Natural killer cell (primary cell): Measurements from ENCODE around the gene IL10. TPM values are rescaled to one million over a fixed set of nuclear protein-coding genes. Genes with fewer than 3 reads are reported as not detected.

Experiments
- ATAC-seq, 3 donors: fragments of 150-1000 bp in 2 of 3; fragments of 200-7000 bp in 1 of 3; cut with Tn5 transposase; 1 replicate in 1 of 3; 2 replicates in 2 of 3; pipeline ENCODE4 v1.10.0; 2021; ENCODE audit warnings: mild to moderate bottlenecking in 2 of 3, moderate library complexity in 2 of 3
- DNase-seq, 2 donors: peaks; one replicate each; pipeline versions ENCODE4 v3.0.0 to v3.0.0-alpha.2; 2013 to 2021; ENCODE audit warnings: mixed read lengths in 1 of 2
- H3K27ac ChIP-seq: one replicate; pipeline ENCODE4 v1.5.1; 2013; ENCODE audit warnings: mild to moderate bottlenecking, low read length
- H3K27me3 ChIP-seq: one replicate; pipeline ENCODE4 v1.6.1; 2013; ENCODE audit warnings: low read length; ENCODE audit not compliant: control insufficient read depth, insufficient read depth
- H3K36me3 ChIP-seq: one replicate; pipeline ENCODE4 v1.6.1; 2013; ENCODE audit warnings: low read length; ENCODE audit not compliant: control insufficient read depth, insufficient read depth
- H3K4me1 ChIP-seq: one replicate; pipeline ENCODE4 v1.6.1; 2013; ENCODE audit warnings: low read length; ENCODE audit not compliant: control insufficient read depth, insufficient read depth
- H3K4me3 ChIP-seq: one replicate; pipeline ENCODE4 v1.5.1; 2013; ENCODE audit warnings: low read length
- H3K9me3 ChIP-seq: one replicate; pipeline ENCODE4 v1.6.1; 2013; ENCODE audit warnings: low read length; ENCODE audit not compliant: control insufficient read depth, insufficient read depth
- H3K27ac Mint-ChIP-seq, 2 donors: one replicate each; pipeline ENCODE4 v1.8.0; 2022; ENCODE audit warnings: mild to moderate bottlenecking in 2 of 2, mixed read lengths in 2 of 2, moderate library complexity in 1 of 2
- H3K27me3 Mint-ChIP-seq, 2 donors: one replicate each; pipeline ENCODE4 v1.8.0; 2022; ENCODE audit warnings: low read depth in 2 of 2, mixed read lengths in 2 of 2
- H3K36me3 Mint-ChIP-seq: one replicate; pipeline ENCODE4 v1.8.0; 2022; ENCODE audit warnings: mixed read lengths
- H3K4me1 Mint-ChIP-seq, 2 donors: one replicate each; pipeline ENCODE4 v1.8.0; 2022; ENCODE audit warnings: mixed read lengths in 2 of 2
- H3K4me3 Mint-ChIP-seq: one replicate; pipeline ENCODE4 v1.8.0; 2022; ENCODE audit warnings: mild to moderate bottlenecking, moderate library complexity, mixed read lengths
- H3K9me3 Mint-ChIP-seq, 2 donors: one replicate each; pipeline ENCODE4 v1.8.0; 2022; ENCODE audit warnings: mixed read lengths in 2 of 2
- WGBS: methylation state at CpG from one replicate; pipeline ENCODE4 v1.1.7; 2013; ENCODE audit warnings: missing lambda C conversion rate; ENCODE audit not compliant: insufficient coverage; 5-methylcytosine and 5-hydroxymethylcytosine counted together
- intact Hi-C: fragments of 100-400 bp; cut with micrococcal nuclease; formaldehyde crosslinking; loops from one replicate; pipeline ENCODE4 v1.14.2; 2022
- total RNA-seq, 4 donors: library from RNA; stranded (reverse); fragments of 120-200 nt in 1 of 4; gene quantifications; one replicate each; pipeline versions ENCODE4 v1.2.3 to v1.2.4, GENCODE V29; 2013 to 2022
- TF ChIP-seq, protein P1 (sequence below): fragments of 200-600 bp; IDR thresholded peaks from one replicate; pipeline ENCODE4 v1.8.0; 2022; ENCODE audit warnings: antibody characterized with exemption

Gene IL10
- total RNA-seq, 3 donors from 2014 or later (not counting 1 experiment from before 2014, with no cell fraction given): 1.0 TPM; not detected in 2

DNA sequence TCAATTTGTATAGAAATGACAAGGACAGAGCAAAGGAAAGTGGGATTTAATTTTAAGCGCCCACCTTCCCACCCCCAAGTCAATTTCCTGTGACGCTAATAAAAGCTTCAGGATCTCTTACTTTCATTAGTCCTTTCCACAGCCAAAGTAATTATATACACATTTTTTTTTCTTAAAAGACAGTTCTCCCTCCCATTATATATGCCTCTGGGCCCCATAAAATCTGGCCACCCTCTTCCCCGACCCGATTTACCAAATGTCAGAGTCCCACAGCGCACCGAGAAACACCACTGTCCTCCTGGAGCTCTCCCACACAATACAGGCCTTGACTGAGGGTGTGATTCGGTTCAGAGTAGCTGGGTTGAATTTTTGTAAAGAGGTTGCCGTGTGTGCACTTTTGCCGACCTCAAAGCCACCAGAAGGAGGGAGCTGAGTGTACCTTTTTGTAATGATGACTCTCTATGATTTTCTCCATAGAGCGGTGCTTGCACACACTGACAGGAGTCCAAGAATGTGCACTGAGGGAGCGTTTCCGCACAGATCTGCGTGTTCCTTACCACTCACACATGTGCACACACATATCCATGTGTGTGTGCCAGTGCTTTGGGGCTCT, 26.2 kb upstream of the IL10 start:
- Histone ChIP-seq H3K9me3 (no peaks in the 10 kb centered on the region), H3K4me3 (no peak overlapping the region), H3K36me3 (no peaks in the 10 kb centered on the region), H3K4me1 (peaks cover 24% of the 10 kb centered on the region), H3K27me3 (no peaks in the 10 kb centered on the region), H3K27ac (no peak overlapping the region)
- TF ChIP-seq, protein P1, sequence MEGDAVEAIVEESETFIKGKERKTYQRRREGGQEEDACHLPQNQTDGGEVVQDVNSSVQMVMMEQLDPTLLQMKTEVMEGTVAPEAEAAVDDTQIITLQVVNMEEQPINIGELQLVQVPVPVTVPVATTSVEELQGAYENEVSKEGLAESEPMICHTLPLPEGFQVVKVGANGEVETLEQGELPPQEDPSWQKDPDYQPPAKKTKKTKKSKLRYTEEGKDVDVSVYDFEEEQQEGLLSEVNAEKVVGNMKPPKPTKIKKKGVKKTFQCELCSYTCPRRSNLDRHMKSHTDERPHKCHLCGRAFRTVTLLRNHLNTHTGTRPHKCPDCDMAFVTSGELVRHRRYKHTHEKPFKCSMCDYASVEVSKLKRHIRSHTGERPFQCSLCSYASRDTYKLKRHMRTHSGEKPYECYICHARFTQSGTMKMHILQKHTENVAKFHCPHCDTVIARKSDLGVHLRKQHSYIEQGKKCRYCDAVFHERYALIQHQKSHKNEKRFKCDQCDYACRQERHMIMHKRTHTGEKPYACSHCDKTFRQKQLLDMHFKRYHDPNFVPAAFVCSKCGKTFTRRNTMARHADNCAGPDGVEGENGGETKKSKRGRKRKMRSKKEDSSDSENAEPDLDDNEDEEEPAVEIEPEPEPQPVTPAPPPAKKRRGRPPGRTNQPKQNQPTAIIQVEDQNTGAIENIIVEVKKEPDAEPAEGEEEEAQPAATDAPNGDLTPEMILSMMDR: no peak
- intact Hi-C loops: no loop called here
- Mint-ChIP-seq H3K27me3 (peaks cover 27 to 56% of the 10 kb centered on the region in 2 donors), H3K4me3 (no peak overlapping the region), H3K9me3 (no peaks in the 10 kb centered on the region), H3K4me1 (peaks cover 6 to 19% of the 10 kb centered on the region in 2 donors), H3K27ac (no peak overlapping the region), H3K36me3 (no peaks in the 10 kb centered on the region)
- ATAC-seq: no peak
- DNase-seq: no peak
- WGBS: 81% methylated on average over 13 of the region's 13 CpGs

- DNase-seq (peak; percentile 23 to 72), ATAC-seq (peak in 2 of 3 donors; percentile 72 to 79)
- TF ChIP-seq, protein P1: peak; percentile 65
- Mint-ChIP-seq H3K4me1 (peaks cover 6 to 12% of the 10 kb centered on the region in 2 donors), H3K27me3 (peaks cover 27 to 56% of the 10 kb centered on the region in 2 donors), H3K36me3 (no peaks in the 10 kb centered on the region), H3K4me3 (no peak overlapping the region), H3K9me3 (no peaks in the 10 kb centered on the region), H3K27ac (no peak overlapping the region)
- Histone ChIP-seq H3K4me3 (no peak overlapping the region), H3K36me3 (no peaks in the 10 kb centered on the region), H3K9me3 (no peaks in the 10 kb centered on the region), H3K27me3 (no peaks in the 10 kb centered on the region), H3K27ac (no peak overlapping the region), H3K4me1 (peaks cover 16% of the 10 kb centered on the region)
- WGBS: 62% methylated on average over 7 of the region's 8 CpGs
- intact Hi-C loops: no loop called here
Measured at GRCh38 chr1:206797534-206798383, 25.5 kb upstream of the IL10 start.

GRCh38 chr1:206796981-206797402, 24.7 kb upstream of the IL10 start:
- Mint-ChIP-seq H3K4me1 (peaks cover 10 to 15% of the 10 kb centered on the region in 2 donors), H3K27ac (no peak overlapping the region), H3K4me3 (no peak overlapping the region), H3K36me3 (no peaks in the 10 kb centered on the region), H3K9me3 (no peaks in the 10 kb centered on the region), H3K27me3 (peaks cover 27 to 55% of the 10 kb centered on the region in 2 donors)
- Histone ChIP-seq H3K9me3 (no peaks in the 10 kb centered on the region), H3K36me3 (no peaks in the 10 kb centered on the region), H3K4me1 (peaks cover 17% of the 10 kb centered on the region), H3K27ac (no peak overlapping the region), H3K27me3 (no peaks in the 10 kb centered on the region), H3K4me3 (no peak overlapping the region)
- TF ChIP-seq, protein P1: no peak
- intact Hi-C loops: no loop called here
- WGBS: 93% methylated on average over 8 of the region's 8 CpGs
- DNase-seq: no peak
- no peak for ATAC-seq
